Measurements from ENCODE around the gene METTL3.
A peak's percentile ranks its signal among the peaks of the same experiment; 100 is the strongest.

Gene METTL3

GRCh38 chr14:21527318-21527679 lies 16.2 kb upstream of the METTL3 start:
- DNase-seq (ENCODE audit: low read depth in 2 of 2, low spot score in 1 of 2): no peak

DNA sequence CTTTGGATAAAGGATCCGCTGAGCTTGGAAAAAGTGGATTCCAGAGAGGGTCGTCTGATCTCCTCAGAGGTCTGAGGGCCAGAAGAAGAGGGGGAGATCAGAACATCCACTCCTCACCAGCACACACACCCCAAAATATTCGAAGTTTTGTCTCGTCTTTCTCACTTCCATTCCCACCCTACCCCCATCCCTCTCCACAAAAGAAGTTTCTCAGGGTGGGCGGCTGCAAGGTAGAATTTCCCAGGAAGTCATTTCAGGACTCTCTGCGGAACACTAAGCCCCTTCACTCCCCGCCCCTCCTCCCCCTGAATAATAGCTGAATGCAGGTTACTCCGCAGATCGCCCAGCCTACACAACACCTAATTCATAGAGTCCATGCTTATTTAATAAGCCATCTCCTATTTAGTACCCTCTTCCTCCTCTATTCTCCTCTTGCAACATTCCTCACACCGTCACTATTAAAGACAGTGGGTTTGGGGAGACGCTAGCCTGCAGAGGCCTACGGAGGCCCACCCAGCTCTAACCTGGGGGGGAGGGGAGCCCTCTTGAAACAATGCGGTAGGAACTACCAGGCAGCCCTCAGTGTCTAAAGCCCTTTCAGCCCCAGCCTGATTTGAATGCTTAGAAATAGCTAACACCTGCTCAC lies 15.7 kb upstream of the METTL3 start:
- DNase-seq (ENCODE audit: low read depth in 2 of 2, low spot score in 1 of 2): no peak

GRCh38 chr14:21525962-21526671 lies 15.0 kb upstream of the METTL3 start, which contains the start of gene SALL2:
TSS of gene SALL2 (minus strand) at chr14:21526346. CDS start at chr14:21526127, 219 bp downstream.
- peak; percentile 14 to 30 for DNase-seq (ENCODE audit: low read depth in 2 of 2, low spot score in 1 of 2)

- no peak for DNase-seq (ENCODE audit: low read depth in 2 of 2, low spot score in 1 of 2)
Measured at GRCh38 chr14:21525571-21525961, 14.4 kb upstream of the METTL3 start.

GRCh38 chr14:21524575-21525490 lies 13.7 kb upstream of the METTL3 start:
- no peak for DNase-seq (ENCODE audit: low read depth in 2 of 2, low spot score in 1 of 2)

GRCh38 chr14:21523203-21523602 lies 12.1 kb upstream of the METTL3 start:
- no peak for DNase-seq (ENCODE audit: low read depth in 2 of 2, low spot score in 1 of 2)

- DNase-seq (ENCODE audit: low read depth in 2 of 2, low spot score in 1 of 2): no peak
Measured at GRCh38 chr14:21521501-21521900, 10.4 kb upstream of the METTL3 start.

DNA sequence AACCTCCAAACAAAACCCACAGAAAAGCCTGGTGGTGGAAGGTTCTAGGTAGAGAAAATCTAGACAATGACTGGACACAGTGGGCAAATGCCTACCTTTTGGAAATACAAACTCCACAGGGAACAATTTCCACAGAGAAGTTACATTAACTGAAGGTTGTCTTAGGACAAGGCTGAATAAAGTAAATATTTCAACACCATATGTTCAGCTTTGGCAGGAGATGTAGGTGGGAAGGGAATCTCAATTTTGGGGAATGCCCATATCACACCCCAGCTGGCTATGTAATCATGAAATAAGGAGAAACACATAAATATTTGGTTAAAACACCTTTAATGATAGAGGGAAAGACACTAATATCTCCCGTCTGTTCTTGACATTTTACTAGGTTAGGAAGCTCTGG lies 9.6 kb upstream of the METTL3 start:
- no peak for DNase-seq (ENCODE audit: low read depth in 2 of 2, low spot score in 1 of 2)

DNA sequence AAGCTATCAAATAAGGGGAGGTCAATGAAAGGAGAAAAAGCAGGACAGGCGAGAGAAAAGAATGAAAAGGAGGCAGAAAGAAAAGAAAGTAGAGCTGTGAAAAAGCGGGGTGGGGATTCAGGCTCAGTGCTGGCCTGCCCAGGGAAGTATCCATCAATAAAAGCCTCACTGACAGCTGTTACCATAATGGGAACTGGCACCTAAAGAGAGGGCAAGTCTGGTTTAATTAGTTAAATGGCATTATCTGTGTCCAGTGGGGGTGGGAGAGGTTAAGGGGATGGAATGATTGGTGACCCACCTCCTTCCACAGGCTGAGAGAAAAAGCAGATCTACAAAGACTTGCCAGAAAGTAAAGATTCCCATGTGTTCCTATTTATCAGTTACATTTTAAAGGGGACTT lies 7.6 kb upstream of the METTL3 start:
- DNase-seq (ENCODE audit: low read depth in 2 of 2, low spot score in 1 of 2): no peak

GRCh38 chr14:21514341-21514740 lies 3.2 kb upstream of the METTL3 start:
- DNase-seq (ENCODE audit: low read depth in 2 of 2, low spot score in 1 of 2): no peak

- no peak for DNase-seq (ENCODE audit: low read depth in 2 of 2, low spot score in 1 of 2)
Measured at GRCh38 chr14:21509432-21510143, 1.6 kb downstream of the METTL3 start.

- no peak for DNase-seq (ENCODE audit: low read depth in 2 of 2, low spot score in 1 of 2)
Measured at GRCh38 chr14:21506557-21506956, 4.6 kb downstream of the METTL3 start.

- DNase-seq (ENCODE audit: low read depth in 2 of 2, low spot score in 1 of 2): no peak
Measured at GRCh38 chr14:21505012-21505553, 6.1 kb downstream of the METTL3 start.

DNA sequence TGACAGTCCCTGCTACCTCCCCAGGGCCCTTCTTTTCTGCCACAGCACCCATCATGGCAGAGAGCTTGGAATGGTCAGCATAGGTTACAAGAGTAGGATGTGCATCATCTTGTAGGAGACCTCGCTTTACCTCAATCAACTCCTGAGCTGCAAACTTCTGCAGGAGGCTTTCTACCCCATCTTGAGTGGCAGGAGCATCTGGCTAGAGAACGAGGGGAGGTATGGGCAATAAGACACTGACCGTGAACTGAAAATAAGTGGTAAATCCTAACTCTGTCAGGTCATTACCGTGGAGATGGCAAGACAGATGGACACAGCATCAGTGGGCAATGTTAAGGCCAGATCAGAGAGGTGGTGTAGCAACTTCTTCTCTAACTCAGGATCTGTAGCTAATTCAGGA lies 7.8 kb downstream of the METTL3 start:
- no peak for DNase-seq (ENCODE audit: low read depth in 2 of 2, low spot score in 1 of 2)

DNA sequence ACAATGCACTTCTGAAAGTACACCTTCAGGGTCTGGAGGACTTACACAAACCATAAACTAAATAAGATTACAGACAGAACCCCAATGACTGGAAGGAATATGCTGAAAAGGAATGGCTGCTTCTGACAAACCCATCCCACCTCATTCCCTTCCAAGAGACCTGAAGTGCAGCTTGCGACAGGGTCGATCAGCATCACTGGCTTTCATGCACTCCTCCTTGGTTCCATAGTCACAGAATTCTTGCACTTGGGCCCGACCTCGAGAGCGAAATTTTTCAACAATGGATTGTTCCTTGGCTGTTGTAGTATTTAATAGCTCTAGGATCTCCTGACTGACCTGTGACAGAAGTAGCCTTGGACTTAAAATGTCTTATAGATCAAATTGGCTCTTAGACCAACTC lies 9.6 kb downstream of the METTL3 start:
- DNase-seq (ENCODE audit: low read depth in 2 of 2, low spot score in 1 of 2): no peak

GRCh38 chr14:21498540-21499526 lies 12.3 kb downstream of the METTL3 start:
- no peak for DNase-seq (ENCODE audit: low read depth in 2 of 2, low spot score in 1 of 2)

GRCh38 chr14:21496453-21496852 lies 14.7 kb downstream of the METTL3 start:
- DNase-seq (ENCODE audit: low read depth in 2 of 2, low spot score in 1 of 2): no peak

DNA sequence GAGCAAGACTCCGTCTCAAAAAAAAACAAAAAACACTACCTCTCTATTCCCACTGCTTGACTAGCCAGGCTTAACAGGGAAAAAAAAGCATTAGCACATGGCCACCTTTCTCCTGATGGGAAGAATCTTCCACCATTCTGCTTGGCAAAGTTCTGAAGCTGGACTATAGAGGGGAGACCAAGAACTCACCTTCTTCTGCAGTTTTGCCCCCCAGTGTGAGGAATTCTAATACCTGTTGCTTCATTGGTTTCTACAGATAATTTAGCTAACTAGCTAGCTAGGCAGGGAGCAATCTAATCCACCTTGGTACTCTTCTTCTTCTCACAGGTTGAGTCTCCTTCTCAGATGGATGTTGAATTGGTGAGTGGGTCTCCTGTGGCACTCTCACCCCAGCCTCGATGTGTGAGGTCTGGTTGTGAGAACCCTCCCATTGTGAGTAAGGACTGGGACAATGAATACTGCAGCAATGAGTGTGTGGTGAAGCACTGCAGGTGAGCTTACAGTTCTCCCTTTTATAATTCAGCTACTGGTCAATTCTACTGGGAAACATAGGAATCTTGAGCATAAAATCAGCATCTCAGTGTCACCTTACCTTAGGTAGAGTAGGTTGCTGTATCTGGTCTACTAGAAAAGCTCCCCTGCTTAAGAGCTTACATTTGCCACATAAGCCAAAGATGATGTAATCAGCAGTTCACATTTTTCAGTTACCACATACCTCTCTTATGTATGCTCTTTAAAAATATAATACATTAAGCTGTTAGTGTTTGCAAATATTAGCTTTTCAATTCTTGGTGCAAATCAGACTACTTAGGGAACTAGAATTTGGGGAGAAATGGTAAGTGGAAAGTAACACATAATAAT lies 16.0 kb downstream of the METTL3 start:
- no peak for DNase-seq (ENCODE audit: low read depth in 2 of 2, low spot score in 1 of 2)

- DNase-seq (ENCODE audit: low read depth in 2 of 2, low spot score in 1 of 2): no peak
Measured at GRCh38 chr14:21486640-21487087, 24.5 kb downstream of the METTL3 start.

Data from stimulated activated CD8-positive, alpha-beta memory T cell treated with anti-CD3 and anti-CD28 coated beads, Interleukin-4, amount 100 ng/mL, for 1 hour (primary cell).